ENCODE measurements around the gene MYEOV. TPM values are rescaled to one million over a fixed set of nuclear protein-coding genes. Genes with fewer than 3 reads are reported as not detected.

MYEOV gene
- total and polyA plus RNA-seq, 2 of the 8 experiments (the other 6 are each of a cell fraction or from before 2014, with no cell fraction given), result 0.44 to 0.67 TPM

DNA sequence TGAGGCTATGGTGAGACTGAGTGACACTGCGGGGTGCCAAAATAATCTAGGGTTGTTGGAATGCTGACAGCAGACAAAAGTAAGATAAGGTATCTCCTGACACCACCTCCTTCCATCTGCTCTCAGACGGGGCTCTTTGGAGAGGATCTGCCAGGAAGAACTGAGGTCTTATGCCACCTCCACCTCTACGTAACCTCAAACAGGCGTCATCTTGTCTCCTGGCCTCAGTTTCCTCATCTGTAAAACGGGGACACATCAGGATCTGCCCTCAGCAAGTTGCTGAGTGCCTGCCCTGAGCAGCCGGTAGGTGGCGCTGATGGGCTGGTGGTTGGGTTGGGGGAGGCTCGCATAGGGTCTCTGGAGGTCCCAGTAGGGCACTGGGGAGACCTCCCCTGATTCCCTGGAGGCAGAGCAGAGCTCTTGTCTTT, 1.7 kb upstream of the MYEOV start:
- Histone ChIP-seq H3K4me2 (ENCODE audit: insufficient read depth in 1 of 2, low read depth in 2 of 2, low read length in 2 of 2) (no peak overlapping the region), H3K36me3 (ENCODE audit: control insufficient read depth in 2 of 4, insufficient read depth in 4 of 4, low read length in 3 of 4) (no peaks in the 10 kb centered on the region), H2BK20ac (ENCODE audit: low read length) (no peak overlapping the region), H3K18ac (ENCODE audit: extremely low read depth, low read length) (no peak overlapping the region), H2BK15ac (ENCODE audit: low read length) (no peak overlapping the region), H2BK120ac (replicated peaks; ENCODE audit: low read depth, low read length) (no peak overlapping the region), H4K8ac (ENCODE audit: extremely low read depth, insufficient read depth, low read length) (no peak overlapping the region), H3K9me3 (ENCODE audit: insufficient read depth in 2 of 2, low read depth in 1 of 2, low read length in 1 of 2) (0 out of 4 replicates have a peak, but pooled peaks cover 0 to 2% of the 10 kb centered on the region in 2 experiments), H3K9ac (replicated peaks in 1 of 4; ENCODE audit: extremely low read depth in 1 of 4, low read depth in 3 of 4, low read length in 3 of 4) (no peak overlapping the region), H2AFZ (ENCODE audit: low read length) (no peak overlapping the region), H3K4me3 (ENCODE audit: extremely low read depth in 1 of 4, insufficient read depth in 2 of 4, low read depth in 3 of 4, low read length in 4 of 4) (no peak overlapping the region), H3K14ac (ENCODE audit: insufficient read length) (no peak overlapping the region), H3K23me2 (ENCODE audit: low read depth, low read length) (peaks cover 7% of the 10 kb centered on the region; the same call in 1 of the 2 replicates), H3K4me1 (replicated peaks in 1 of 4; ENCODE audit: control insufficient read depth in 3 of 4, insufficient read depth in 4 of 4, low read length in 3 of 4) (peaks cover 0 to 6% (median 3%) of the 10 kb centered on the region in 4 experiments; a peak in 5 of 7 replicates), H3K79me1 (ENCODE audit: low read depth, low read length) (no peaks in the 10 kb centered on the region), H2AK5ac (ENCODE audit: low read depth, low read length) (no peak overlapping the region), H4K91ac (replicated peaks; ENCODE audit: insufficient read length, low read length) (no peak overlapping the region), H3K79me2 (ENCODE audit: control insufficient read depth in 1 of 2, insufficient read depth in 2 of 2, low read length in 2 of 2) (no peaks in the 10 kb centered on the region), H4K20me1 (replicated peaks in 1 of 2; ENCODE audit: control insufficient read depth in 1 of 2, insufficient read depth in 2 of 2, low read length in 2 of 2) (peaks cover 0 to 7% of the 10 kb centered on the region in 2 experiments), H3K4ac (replicated peaks; ENCODE audit: insufficient read length, low read depth, low read length) (no peak overlapping the region), H3K27ac (ENCODE audit: low read depth, low read length) (no peak overlapping the region), H3K23ac (ENCODE audit: insufficient read length) (no peak overlapping the region), H3K56ac (replicated peaks; ENCODE audit: insufficient read length, low read depth, low read length) (no peak overlapping the region), H3K27me3 (replicated peaks in 1 of 4; ENCODE audit: control insufficient read depth in 3 of 4, extremely low read depth in 1 of 4, insufficient read depth in 3 of 4, low read length in 3 of 4) (peaks cover 0 to 2% (median 0%) of the 10 kb centered on the region in 4 experiments; a peak in 1 of 7 replicates), H2BK5ac (ENCODE audit: low read depth, low read length) (no peak overlapping the region), H2BK12ac (ENCODE audit: low read depth, low read length) (no peak overlapping the region), H4K5ac (ENCODE audit: insufficient read length, low read depth, low read length) (no peak overlapping the region)
- 45% methylated on average over 8 of the region's 8 CpGs; no CpG with 5 or more reads in 1 of the 2 experiments for WGBS, 2 experiments (ENCODE audit: extremely low coverage in 1 of 2, insufficient coverage in 1 of 2, insufficient read length in 1 of 2, insufficient replicate concordance in 2 of 2, low coverage in 1 of 2, low lambda C conversion rate in 2 of 2, missing lambda C conversion rate in 1 of 2)
- FAIRE-seq (no peak), DNase-seq (ENCODE audit: low read depth in 1 of 2, low spot score in 2 of 2) (peak in 1 of 2 experiments; percentile 84)
- ChIA-PET POLR2A (ENCODE audit: partially characterized antibody) (interaction anchor here (1.0 to 2.9 kb wide), 4 partner anchors 347 to 353 kb away, joined by 3 to 8 read pairs (median 6); partner anchors contain the start of gene CCND1), CTCF (ENCODE audit: partially characterized antibody) (interaction anchor here (0.6 to 4.5 kb wide), 55 partner anchors 10 to 391 kb away, joined by 3 to 31 read pairs (median 4); no protein-coding TSS in a partner anchor)
- TF ChIP-seq GTF2F1 (IDR thresholded peaks at IDR 0.05; ENCODE audit: borderline replicate concordance, low read depth, low read length) (no peak), POU5F1 (IDR thresholded peaks at IDR 0.05; ENCODE audit: low read depth, low read length) (no peak), KDM1A (IDR thresholded peaks at IDR 0.05; ENCODE audit: borderline replicate concordance, low read length) (peak; percentile 97), PHF8 (conservative IDR thresholded peaks at IDR 0.05; ENCODE audit: low read depth, low read length) (no peak), SAP30 (IDR thresholded peaks at IDR 0.05; ENCODE audit: insufficient read depth, insufficient replicate concordance, low read length) (no peak), YY1 (IDR thresholded peaks at IDR 0.05; ENCODE audit: low read depth, low read length) (no peak), HDAC2 (IDR thresholded peaks at IDR 0.05; ENCODE audit: borderline replicate concordance in 1 of 2, low read depth in 2 of 2, low read length in 2 of 2) (peak in 1 of 2 experiments; percentile 92; a peak in 2 of 4 replicates), RXRA (IDR thresholded peaks at IDR 0.05; ENCODE audit: insufficient read depth, low read depth, low read length) (no peak), CTCF (IDR thresholded peaks at IDR 0.05; ENCODE audit: control extremely low read depth in 1 of 3, insufficient read depth in 1 of 3, low read depth in 1 of 3, low read length in 3 of 3) (peak; percentile 85 to 95 (median 94)), TCF12 (IDR thresholded peaks at IDR 0.05; ENCODE audit: low read depth, low read length) (no peak)

All from H1 (cell line).